Measurements from ENCODE around the gene ST6GAL1.

DNA sequence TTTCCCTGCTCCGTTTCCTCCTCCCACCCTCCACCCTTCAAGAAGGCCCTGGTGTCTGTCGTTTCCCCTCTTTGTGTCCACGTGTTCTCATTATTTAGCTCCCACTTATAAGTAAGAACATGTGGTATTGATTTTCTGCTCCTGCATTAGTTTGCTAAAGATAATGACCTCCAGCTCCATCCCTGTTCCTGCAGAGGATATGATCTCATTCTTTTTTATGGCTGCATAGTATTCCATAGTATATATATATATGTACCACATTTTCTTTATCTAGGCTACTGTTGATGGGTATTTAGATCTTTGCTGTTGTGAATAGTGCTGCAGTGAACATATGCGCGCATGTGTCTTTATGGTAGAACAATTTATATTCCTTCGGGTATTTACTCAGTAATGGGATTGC lies 4.8 kb downstream of the ST6GAL1 start:
- TF ChIP-seq, protein P1, sequence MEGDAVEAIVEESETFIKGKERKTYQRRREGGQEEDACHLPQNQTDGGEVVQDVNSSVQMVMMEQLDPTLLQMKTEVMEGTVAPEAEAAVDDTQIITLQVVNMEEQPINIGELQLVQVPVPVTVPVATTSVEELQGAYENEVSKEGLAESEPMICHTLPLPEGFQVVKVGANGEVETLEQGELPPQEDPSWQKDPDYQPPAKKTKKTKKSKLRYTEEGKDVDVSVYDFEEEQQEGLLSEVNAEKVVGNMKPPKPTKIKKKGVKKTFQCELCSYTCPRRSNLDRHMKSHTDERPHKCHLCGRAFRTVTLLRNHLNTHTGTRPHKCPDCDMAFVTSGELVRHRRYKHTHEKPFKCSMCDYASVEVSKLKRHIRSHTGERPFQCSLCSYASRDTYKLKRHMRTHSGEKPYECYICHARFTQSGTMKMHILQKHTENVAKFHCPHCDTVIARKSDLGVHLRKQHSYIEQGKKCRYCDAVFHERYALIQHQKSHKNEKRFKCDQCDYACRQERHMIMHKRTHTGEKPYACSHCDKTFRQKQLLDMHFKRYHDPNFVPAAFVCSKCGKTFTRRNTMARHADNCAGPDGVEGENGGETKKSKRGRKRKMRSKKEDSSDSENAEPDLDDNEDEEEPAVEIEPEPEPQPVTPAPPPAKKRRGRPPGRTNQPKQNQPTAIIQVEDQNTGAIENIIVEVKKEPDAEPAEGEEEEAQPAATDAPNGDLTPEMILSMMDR (IDR thresholded peaks at IDR 0.05) = no peak
- TF ChIP-seq POLR2A (IDR thresholded peaks at IDR 0.05) = no peak
